Measurements from ENCODE around the gene ADGRL4.

- TF ChIP-seq GATA3 (IDR thresholded peaks at IDR 0.05; ENCODE audit: low read depth, low read length), result no peak
- no peak for TF ChIP-seq GATA2 (IDR thresholded peaks at IDR 0.05; ENCODE audit: low read depth, low read length)
Observed at GRCh38 chr1:78871249-78871648, 135.3 kb downstream of the ADGRL4 start.
